GM20000 (cell line): ENCODE data around the gene CD3G.

ENCODE experiments used
- DNase-seq: peaks from one replicate; pipeline ENCODE4 v3.0.0; 2012; ENCODE audit warnings: low spot score
- CTCF ChIP-seq: IDR thresholded peaks from 2 replicates; pipeline ENCODE4 v1.5.1; 2012; ENCODE audit warnings: mild to moderate bottlenecking, control low read depth; ENCODE audit errors: extremely low read depth, missing control alignments

Gene CD3G

GRCh38 chr11:118343981-118344515, at the start of gene CD3G:
Gene CD3G, plus strand, starts transcription at chr11:118344344. Its CDS starts 80 bp downstream, at chr11:118344424.
- no peak for TF ChIP-seq CTCF
- DNase-seq = no peak

DNA sequence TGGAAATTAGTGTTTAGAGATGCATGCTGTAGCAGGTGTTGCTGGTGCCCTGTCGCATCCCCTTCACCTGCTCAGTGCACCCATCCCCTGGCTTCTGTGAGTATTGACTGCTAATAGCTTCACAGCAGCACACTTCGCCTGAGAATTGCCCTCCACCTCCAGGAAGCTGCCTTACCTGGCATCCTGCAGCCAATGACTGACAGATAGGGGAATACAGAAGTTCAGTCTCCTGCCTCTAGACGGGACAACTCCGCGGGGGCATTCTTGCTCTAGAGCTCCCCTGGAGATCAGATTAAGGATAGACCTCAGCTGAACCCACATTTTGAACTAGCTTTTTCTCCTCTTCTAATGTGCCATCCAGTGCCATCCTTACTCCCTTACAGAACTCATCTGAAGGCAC, 48.9 kb upstream of the CD3G start:
- DNase-seq = no peak
- TF ChIP-seq CTCF = no peak

DNA sequence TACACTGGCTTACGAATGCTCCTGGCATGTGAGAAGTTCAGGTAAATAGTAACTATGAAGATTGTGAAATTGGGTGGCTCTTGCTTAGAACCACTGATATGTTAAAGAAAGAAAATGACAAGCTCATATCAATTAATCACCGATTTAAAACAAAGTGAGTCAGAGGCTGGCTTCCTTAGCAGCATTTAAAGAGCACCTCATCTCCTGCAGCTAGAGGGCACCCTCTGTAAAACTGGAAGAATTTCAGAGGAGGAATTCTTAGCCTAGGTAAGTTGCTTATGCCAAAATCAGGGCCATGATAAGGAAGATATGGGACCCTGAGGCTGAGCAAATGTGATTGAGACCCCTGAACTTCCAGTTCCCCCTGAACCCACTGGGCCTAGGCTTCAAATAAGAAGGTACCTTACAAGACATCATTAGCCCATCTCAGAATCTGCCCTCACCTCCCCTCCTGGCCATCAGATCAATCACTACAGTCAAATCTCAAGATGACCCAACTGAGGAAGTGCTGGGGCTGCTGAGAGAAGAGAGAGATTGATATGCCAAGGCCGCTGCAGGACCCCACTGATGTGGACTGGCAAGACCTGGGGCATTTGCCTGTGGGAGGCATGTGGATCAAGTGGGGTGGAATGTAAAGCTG, 48.2 kb upstream of the CD3G start:
- peak; percentile 34 for TF ChIP-seq CTCF
- DNase-seq = no peak

GRCh38 chr11:118301600-118302195, 42.4 kb upstream of the CD3G start:
- no peak for DNase-seq
- TF ChIP-seq CTCF = no peak

DNA sequence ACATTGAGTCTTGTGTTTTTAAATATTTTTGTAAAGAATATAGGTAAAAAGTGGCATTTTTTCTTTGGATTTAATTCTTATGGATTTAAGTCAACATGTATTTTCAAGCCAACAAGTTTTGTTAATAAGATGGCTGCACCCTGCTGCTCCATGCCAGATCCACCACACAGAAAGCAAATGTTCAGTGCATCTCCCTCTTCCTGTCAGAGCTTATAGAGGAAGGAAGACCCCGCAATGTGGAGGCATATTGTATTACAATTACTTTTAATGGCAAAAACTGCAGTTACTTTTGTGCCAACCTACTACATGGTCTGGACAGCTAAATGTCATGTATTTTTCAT, 39.9 kb upstream of the CD3G start:
- TF ChIP-seq CTCF = no peak
- no peak for DNase-seq

DNA sequence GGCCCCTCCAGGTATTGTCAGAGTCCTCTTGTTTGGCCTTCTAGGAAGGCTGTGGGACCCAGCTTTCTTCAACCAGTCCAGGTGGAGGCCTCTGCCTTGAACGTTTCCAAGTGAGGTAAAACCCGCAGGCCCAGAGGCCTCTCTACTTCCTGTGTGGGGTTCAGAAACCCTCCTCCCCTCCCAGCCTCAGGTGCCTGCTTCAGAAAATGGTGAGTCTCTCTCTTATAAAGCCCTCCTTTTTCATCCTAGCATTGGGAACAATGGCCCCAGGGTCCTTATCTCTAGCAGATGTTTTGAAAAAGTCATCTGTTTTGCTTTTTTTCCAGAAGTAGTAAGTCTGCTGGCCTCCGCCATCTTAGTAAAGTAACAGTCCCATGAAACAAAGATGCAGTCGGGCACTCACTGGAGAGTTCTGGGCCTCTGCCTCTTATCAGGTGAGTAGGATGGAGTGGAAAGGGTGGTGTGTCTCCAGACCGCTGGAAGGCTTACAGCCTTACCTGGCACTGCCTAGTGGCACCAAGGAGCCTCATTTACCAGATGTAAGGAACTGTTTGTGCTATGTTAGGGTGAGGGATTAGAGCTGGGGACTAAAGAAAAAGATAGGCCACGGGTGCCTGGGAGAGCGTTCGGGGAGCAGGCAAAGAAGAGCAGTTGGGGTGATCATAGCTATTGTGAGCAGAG, 39.4 kb upstream of the CD3G start, which contains the start of gene CD3E:
TSS of gene CD3E (plus strand) at position 163 of the 681 bp plus-strand sequence. CDS start at position 386, 223 bp downstream.
- no peak for DNase-seq
- TF ChIP-seq CTCF = no peak

DNA sequence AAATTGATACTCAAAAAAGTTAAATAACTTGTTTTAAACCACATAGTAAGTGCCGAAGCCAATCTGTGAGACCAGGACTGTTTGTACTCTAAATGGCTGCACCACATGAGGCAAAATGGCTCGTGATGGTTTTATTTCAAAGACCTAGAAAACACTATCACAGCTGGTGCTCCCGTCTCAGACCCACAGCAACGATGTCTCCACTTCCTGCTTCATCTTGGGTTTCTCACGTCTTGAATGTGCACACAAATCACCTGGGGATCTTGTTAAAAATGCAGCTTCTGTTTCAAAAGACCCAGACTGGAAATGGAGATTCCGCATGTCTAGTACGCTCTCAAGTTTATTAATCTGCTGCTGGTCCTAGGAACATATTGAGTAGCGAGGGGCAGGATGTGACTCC, 38.4 kb upstream of the CD3G start:
- TF ChIP-seq CTCF = no peak
- DNase-seq = no peak
